Vagina (tissue), 2 donors: ENCODE measurements around the gene COL5A1. TPM values are rescaled to one million over a fixed set of nuclear protein-coding genes. Genes with fewer than 3 reads are reported as not detected.

Experiments
- DNase-seq, 2 donors: peaks; one replicate each; pipeline ENCODE4 v3.0.0-alpha.2; 2017; ENCODE audit errors: extremely low spot score in 2 of 2
- H3K27ac ChIP-seq: fragments of 200-600 bp; sonication (generic); one replicate; pipeline ENCODE4 v1.5.1; 2019
- H3K27me3 ChIP-seq: fragments of 200-600 bp; sonication (generic); one replicate; pipeline ENCODE4 v1.5.1; 2019
- H3K36me3 ChIP-seq, 2 donors: fragments of 200-600 bp; sonication (generic); one replicate each; pipeline ENCODE4 v1.5.1; 2017 to 2019
- H3K4me1 ChIP-seq: fragments of 200-600 bp; sonication (generic); one replicate; pipeline ENCODE4 v1.5.1; 2019
- H3K4me3 ChIP-seq, 2 donors: fragments of 200-600 bp; sonication (generic); 1 replicate in 1 of 2; 2 replicates in 1 of 2; pipeline ENCODE4 v1.5.1; 2016 to 2019
- H3K9me3 ChIP-seq: fragments of 200-600 bp; sonication (generic); one replicate; pipeline ENCODE4 v1.5.1; 2019
- CTCF ChIP-seq, 3 experiments: fragments of 450-650 bp in 2 of 3; fragments of 200-600 bp in 1 of 3; sonication (generic) in 1 of 3; IDR thresholded peaks; one replicate each; pipeline ENCODE4 v1.5.1; 2017 to 2019; ENCODE audit warnings: antibody characterized with exemption in 3 of 3, mild to moderate bottlenecking in 2 of 3, moderate library complexity in 2 of 3
- POLR2A ChIP-seq, 2 donors: fragments of 450-650 bp; IDR thresholded peaks; one replicate each; pipeline ENCODE4 v1.6.1; 2017; ENCODE audit warnings: antibody characterized with exemption in 2 of 2, mild to moderate bottlenecking in 2 of 2, moderate library complexity in 2 of 2
- POLR2AphosphoS5 ChIP-seq, 2 donors: sonication (generic); formaldehyde crosslinking; IDR thresholded peaks; one replicate each; pipeline ENCODE4 v1.9.0; 2017; ENCODE audit warnings: antibody characterized with exemption in 2 of 2, mild to moderate bottlenecking in 2 of 2, low read depth in 1 of 2; ENCODE audit not compliant: insufficient read depth in 1 of 2
- intact Hi-C: fragments of 100-400 bp; cut with DNase I; formaldehyde crosslinking; loops from one replicate; pipeline ENCODE4 v1.15.1; 2023
- total RNA-seq: library from RNA; depleted of rRNA; stranded (reverse); fragments of >200 nt; gene quantifications from one replicate; pipeline ENCODE4 v1.2.3, GENCODE V29; 2016

COL5A1 gene
- total RNA-seq, 1 donor from 2014 or later = 36.6 TPM

DNA sequence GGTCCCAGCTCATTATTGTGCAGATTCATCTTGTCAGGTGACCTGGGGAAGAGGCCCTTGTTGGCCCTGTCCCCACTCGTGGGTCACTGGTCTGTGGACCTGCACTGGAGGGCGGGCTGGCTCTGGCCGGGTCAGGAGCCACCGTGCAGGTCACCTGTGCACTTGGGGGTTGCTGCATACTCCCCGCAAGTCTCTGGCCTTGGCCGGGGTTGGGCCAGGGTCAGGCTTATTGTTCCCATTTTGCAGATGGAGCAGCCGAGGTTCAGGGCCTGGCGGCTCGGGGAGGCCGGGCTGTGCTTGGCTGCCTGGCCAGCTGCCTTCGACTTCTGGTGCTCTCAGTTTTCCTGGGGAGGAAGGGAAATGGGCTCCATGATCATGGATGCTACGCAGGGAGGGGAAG, 130.7 kb downstream of the COL5A1 start:
- no peak for TF ChIP-seq POLR2A (IDR thresholded peaks at IDR 0.05)
- TF ChIP-seq CTCF (IDR thresholded peaks at IDR 0.05) = no peak
- TF ChIP-seq POLR2AphosphoS5 (IDR thresholded peaks at IDR 0.05; ENCODE audit: insufficient read depth in 1 of 2, low read depth in 1 of 2) = no peak
- Histone ChIP-seq H3K4me1 (peaks cover 25% of the 10 kb centered on the region), H3K27me3 (no peaks in the 10 kb centered on the region), H3K4me3 (no peak overlapping the region), H3K27ac (no peak overlapping the region), H3K9me3 (no peaks in the 10 kb centered on the region), H3K36me3 (peaks cover 0 to 24% of the 10 kb centered on the region in 2 donors)
- intact Hi-C loops = no loop called here
- DNase-seq = no peak

DNA sequence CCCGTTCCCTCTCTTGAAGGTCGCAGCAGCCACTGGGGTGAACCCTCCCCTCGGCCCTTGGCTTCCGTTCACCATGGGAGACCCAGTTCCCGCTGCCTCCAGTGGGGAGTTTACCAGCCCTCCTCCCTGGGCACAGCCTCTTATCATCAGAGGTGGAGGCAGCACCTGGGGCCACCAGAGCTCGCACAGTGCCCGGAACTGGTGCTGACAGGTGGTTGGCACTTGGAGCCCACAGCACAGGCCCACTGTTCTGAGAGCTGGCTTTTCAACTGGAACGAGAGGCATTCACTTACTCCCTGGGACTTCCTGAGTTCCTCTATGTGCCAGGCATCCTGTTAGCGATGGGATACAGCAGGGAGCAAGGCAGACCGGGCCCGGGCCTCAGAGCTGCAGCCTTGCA, 132.2 kb downstream of the COL5A1 start:
- Histone ChIP-seq H3K27ac (no peak overlapping the region), H3K36me3 (peaks cover 0 to 18% of the 10 kb centered on the region in 2 donors), H3K4me1 (peaks cover 24% of the 10 kb centered on the region), H3K4me3 (no peak overlapping the region), H3K27me3 (no peaks in the 10 kb centered on the region), H3K9me3 (no peaks in the 10 kb centered on the region)
- intact Hi-C loops = no loop called here
- DNase-seq = no peak
- no peak for TF ChIP-seq POLR2AphosphoS5 (IDR thresholded peaks at IDR 0.05; ENCODE audit: insufficient read depth in 1 of 2, low read depth in 1 of 2)
- no peak for TF ChIP-seq CTCF (IDR thresholded peaks at IDR 0.05)
- no peak for TF ChIP-seq POLR2A (IDR thresholded peaks at IDR 0.05)

- TF ChIP-seq CTCF (IDR thresholded peaks at IDR 0.05) (no peak), POLR2A (IDR thresholded peaks at IDR 0.05) (no peak), POLR2AphosphoS5 (IDR thresholded peaks at IDR 0.05; ENCODE audit: insufficient read depth in 1 of 2, low read depth in 1 of 2) (no peak)
- no peak overlapping the region for H3K27ac ChIP-seq
- intact Hi-C loops = no loop called here
Observed at GRCh38 chr9:134774410-134774809, 132.8 kb downstream of the COL5A1 start.

GRCh38 chr9:134775081-134775951, 133.7 kb downstream of the COL5A1 start:
- Histone ChIP-seq H3K36me3 (peaks cover 0 to 26% of the 10 kb centered on the region in 2 donors), H3K27ac (no peak overlapping the region), H3K9me3 (no peaks in the 10 kb centered on the region), H3K4me1 (peaks cover 29% of the 10 kb centered on the region), H3K27me3 (no peaks in the 10 kb centered on the region), H3K4me3 (no peak overlapping the region)
- TF ChIP-seq CTCF (IDR thresholded peaks at IDR 0.05) (no peak), POLR2AphosphoS5 (IDR thresholded peaks at IDR 0.05; ENCODE audit: insufficient read depth in 1 of 2, low read depth in 1 of 2) (no peak), POLR2A (IDR thresholded peaks at IDR 0.05) (no peak)
- DNase-seq = no peak
- intact Hi-C loops = no loop called here

More at GRCh38 chr9:134774410-134774809, 132.8 kb downstream of the COL5A1 start:
- DNase-seq = no peak
- Histone ChIP-seq H3K4me1 (peaks cover 29% of the 10 kb centered on the region), H3K9me3 (no peaks in the 10 kb centered on the region), H3K4me3 (no peak overlapping the region), H3K27me3 (no peaks in the 10 kb centered on the region), H3K36me3 (peaks cover 0 to 18% of the 10 kb centered on the region in 2 donors)
